PFSK-1 (cell line): ENCODE data around the gene GAS7.

ENCODE experiments used
- FOXP2 ChIP-seq: optimal IDR thresholded peaks from 2 replicates; pipeline ENCODE3; 2011; ENCODE audit warnings: borderline replicate concordance, control low read depth, inconsistent platforms; ENCODE audit not compliant: insufficient read depth; ENCODE audit errors: extremely low read length, extremely low read depth
- POLR2AphosphoS5 ChIP-seq: IDR thresholded peaks from 2 replicates; pipeline ENCODE4 v1.6.1; 2012; ENCODE audit warnings: low read depth, mild to moderate bottlenecking, control low read depth, low read length, moderate library complexity
- SIN3A ChIP-seq: IDR thresholded peaks from 2 replicates; pipeline ENCODE4 v1.6.1; 2012; ENCODE audit warnings: mild to moderate bottlenecking, low read length, moderate library complexity, borderline replicate concordance; ENCODE audit not compliant: insufficient read depth
- TAF1 ChIP-seq: IDR thresholded peaks from 2 replicates; pipeline ENCODE4 v1.6.1; 2012; ENCODE audit warnings: low read length, control low read depth, borderline replicate concordance; ENCODE audit not compliant: insufficient read depth
- TF ChIP-seq, protein P1 (sequence below), 2 experiments: IDR thresholded peaks; 2 replicates each; pipeline versions ENCODE4 v1.6.1 to v1.8.0; 2011 to 2012; ENCODE audit warnings: low read depth in 2 of 2, low read length in 2 of 2, control low read depth in 1 of 2, inconsistent platforms in 1 of 2, mild to moderate bottlenecking in 1 of 2, moderate library complexity in 1 of 2; ENCODE audit not compliant: insufficient read depth in 1 of 2

GAS7 gene

GRCh38 chr17:10117581-10118001 lies 80.8 kb downstream of the GAS7 start:
- no peak for TF ChIP-seq TAF1
- no peak for TF ChIP-seq FOXP2
- TF ChIP-seq POLR2AphosphoS5, result no peak
- TF ChIP-seq SIN3A, result no peak
- TF ChIP-seq, protein P1, sequence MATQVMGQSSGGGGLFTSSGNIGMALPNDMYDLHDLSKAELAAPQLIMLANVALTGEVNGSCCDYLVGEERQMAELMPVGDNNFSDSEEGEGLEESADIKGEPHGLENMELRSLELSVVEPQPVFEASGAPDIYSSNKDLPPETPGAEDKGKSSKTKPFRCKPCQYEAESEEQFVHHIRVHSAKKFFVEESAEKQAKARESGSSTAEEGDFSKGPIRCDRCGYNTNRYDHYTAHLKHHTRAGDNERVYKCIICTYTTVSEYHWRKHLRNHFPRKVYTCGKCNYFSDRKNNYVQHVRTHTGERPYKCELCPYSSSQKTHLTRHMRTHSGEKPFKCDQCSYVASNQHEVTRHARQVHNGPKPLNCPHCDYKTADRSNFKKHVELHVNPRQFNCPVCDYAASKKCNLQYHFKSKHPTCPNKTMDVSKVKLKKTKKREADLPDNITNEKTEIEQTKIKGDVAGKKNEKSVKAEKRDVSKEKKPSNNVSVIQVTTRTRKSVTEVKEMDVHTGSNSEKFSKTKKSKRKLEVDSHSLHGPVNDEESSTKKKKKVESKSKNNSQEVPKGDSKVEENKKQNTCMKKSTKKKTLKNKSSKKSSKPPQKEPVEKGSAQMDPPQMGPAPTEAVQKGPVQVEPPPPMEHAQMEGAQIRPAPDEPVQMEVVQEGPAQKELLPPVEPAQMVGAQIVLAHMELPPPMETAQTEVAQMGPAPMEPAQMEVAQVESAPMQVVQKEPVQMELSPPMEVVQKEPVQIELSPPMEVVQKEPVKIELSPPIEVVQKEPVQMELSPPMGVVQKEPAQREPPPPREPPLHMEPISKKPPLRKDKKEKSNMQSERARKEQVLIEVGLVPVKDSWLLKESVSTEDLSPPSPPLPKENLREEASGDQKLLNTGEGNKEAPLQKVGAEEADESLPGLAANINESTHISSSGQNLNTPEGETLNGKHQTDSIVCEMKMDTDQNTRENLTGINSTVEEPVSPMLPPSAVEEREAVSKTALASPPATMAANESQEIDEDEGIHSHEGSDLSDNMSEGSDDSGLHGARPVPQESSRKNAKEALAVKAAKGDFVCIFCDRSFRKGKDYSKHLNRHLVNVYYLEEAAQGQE (IDR thresholded peaks at IDR 0.05; ENCODE audit: insufficient read depth in 1 of 2, low read depth in 2 of 2, low read length in 2 of 2), result no peak

DNA sequence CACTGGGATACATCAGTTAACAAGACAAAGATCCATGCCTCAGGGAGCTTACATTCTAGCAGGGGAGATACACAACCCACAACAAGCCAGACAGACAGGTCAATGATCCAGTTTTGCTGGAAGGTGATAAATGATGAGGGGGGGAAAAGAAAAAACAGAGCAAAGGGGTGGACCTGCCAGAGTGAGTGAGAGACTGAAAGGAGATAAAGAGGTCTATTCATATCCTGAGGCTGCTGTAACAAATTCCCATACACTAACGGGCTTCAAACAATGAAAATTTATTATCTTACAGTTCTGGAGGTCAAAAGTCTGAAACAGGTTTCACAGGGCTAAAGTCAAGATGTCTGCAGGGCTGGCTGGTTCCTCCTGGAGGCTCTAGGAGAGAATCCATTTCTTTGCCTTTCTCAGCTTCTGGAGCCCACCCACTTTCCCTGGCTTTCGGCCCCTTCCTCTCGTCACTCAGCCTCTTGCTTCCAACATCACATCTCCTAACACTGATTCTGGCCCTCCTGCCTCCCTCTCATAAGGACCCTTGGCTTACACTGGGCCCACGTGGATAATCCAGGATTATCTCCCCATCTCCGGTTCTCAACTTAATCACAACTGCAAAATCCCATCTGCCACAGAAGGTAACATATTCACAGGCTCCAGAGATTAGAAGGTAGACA lies 81.5 kb downstream of the GAS7 start:
- TF ChIP-seq TAF1 (no peak), FOXP2 (no peak), POLR2AphosphoS5 (no peak), SIN3A (no peak)
- TF ChIP-seq, protein P1 (IDR thresholded peaks at IDR 0.05; ENCODE audit: insufficient read depth in 1 of 2, low read depth in 2 of 2, low read length in 2 of 2), result no peak

DNA sequence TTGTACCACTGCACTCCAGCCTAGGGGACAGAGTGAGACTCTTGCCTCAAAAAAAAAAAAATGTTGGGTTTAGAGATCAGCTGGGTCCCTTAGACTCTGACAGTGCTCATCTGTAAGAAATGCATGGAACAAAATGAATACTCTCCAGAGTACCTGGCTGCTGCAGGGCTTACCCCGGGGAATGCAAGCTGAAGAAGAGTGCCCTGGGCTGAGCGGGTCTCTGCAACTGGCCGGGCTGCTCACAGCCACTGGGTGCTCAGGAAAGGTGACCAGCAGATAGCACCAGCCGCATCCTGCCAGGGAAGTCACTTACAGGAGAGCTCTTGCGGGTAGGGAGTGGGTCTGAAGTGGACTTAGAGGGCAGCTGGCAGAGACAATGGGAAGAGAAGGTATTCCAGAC lies 82.1 kb downstream of the GAS7 start:
- TF ChIP-seq, protein P1 (IDR thresholded peaks at IDR 0.05; ENCODE audit: insufficient read depth in 1 of 2, low read depth in 2 of 2, low read length in 2 of 2), result no peak
- TF ChIP-seq TAF1 (no peak), POLR2AphosphoS5 (no peak), FOXP2 (no peak), SIN3A (no peak)

GRCh38 chr17:10115536-10115932 lies 82.9 kb downstream of the GAS7 start:
- TF ChIP-seq, protein P1 (IDR thresholded peaks at IDR 0.05; ENCODE audit: insufficient read depth in 1 of 2, low read depth in 2 of 2, low read length in 2 of 2), result no peak
- TF ChIP-seq POLR2AphosphoS5 (no peak), TAF1 (no peak), FOXP2 (no peak), SIN3A (no peak)
